ENCODE results near the gene CARD18.
"Not testable (repeated sequence)": the region's sequence is repeated elsewhere in the genome, so short reads cannot be mapped to it uniquely, and the experiment has no call there.

Gene CARD18

DNA sequence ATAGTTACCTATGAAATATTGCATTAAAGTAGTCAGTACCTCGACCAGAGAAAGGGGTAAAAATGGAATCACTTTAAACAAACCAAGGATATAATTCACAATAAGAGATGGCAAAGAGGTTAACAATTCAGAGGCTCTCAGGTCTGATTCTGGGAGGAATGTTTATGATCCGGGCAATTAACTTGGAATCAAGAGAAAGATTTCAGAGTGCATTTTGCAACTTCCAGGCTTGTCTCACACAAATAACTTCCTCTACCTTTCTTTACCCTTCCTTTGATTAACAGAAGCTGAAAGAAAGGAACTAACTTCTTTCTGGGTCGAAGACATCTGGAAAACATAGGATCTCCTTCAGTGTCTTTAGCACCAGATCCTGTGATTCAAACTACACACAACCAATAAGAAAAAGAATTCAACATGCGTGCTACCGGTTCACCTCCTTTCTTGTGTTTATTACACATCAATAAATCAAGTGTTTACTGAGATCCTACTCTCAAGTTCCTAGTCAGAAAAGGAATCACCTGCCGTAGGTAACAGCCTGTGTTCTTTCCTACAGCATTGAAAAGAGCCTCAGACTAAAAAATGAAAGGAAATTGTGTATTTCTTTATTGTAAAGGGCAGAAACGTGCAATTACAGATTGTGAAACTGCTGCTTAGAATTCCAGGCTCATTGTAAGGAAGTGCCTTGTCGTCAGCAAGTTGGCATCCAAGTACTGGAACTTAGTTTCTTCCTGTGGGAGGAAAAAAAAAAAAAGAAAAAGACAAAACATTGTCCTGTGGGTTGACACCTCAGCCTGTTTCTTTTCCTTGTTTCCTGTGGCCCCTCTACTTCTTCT lies 29.5 kb downstream of the CARD18 start:
- peaks cover 17% of the 10 kb centered on the region for H3K27me3 Mint-ChIP-seq (ENCODE audit: low read depth)
- no peak for DNase-seq (ENCODE audit: low spot score)
- H3K4me3 Mint-ChIP-seq, result no peak overlapping the region
- peaks cover 3% of the 10 kb centered on the region for H3K9me3 Mint-ChIP-seq
- no peak overlapping the region for H3K27ac Mint-ChIP-seq
- peaks cover 11% of the 10 kb centered on the region for H3K4me1 Mint-ChIP-seq (ENCODE audit: low read depth)
- no peaks in the 10 kb centered on the region for H3K36me3 Mint-ChIP-seq (ENCODE audit: low read depth)

DNA sequence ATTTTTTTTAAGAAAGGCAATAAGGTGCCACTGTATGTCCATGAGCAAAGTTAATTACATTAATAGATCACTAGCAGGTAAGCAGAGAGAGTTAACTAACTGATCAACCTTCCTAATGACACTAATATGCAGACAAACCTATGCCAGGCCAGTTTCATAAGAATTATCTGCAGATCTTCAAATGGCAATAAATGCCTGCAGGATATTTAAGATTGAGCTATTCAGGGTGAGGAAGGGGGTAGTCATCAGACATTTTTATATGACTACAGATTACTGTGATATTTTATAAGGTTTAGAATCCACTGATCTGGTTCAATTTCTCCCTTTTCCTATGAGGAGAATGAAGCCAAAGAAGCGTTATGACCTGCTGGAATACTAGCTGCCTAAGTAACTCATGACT lies 30.2 kb downstream of the CARD18 start:
- H3K27ac Mint-ChIP-seq, result no peak overlapping the region
- peaks cover 8% of the 10 kb centered on the region for H3K9me3 Mint-ChIP-seq
- H3K4me1 Mint-ChIP-seq (ENCODE audit: low read depth), result peaks cover 11% of the 10 kb centered on the region
- DNase-seq (ENCODE audit: low spot score), result no peak
- no peak overlapping the region for H3K4me3 Mint-ChIP-seq
- no peaks in the 10 kb centered on the region for H3K36me3 Mint-ChIP-seq (ENCODE audit: low read depth)
- H3K27me3 Mint-ChIP-seq (ENCODE audit: low read depth), result peaks cover 16% of the 10 kb centered on the region

DNA sequence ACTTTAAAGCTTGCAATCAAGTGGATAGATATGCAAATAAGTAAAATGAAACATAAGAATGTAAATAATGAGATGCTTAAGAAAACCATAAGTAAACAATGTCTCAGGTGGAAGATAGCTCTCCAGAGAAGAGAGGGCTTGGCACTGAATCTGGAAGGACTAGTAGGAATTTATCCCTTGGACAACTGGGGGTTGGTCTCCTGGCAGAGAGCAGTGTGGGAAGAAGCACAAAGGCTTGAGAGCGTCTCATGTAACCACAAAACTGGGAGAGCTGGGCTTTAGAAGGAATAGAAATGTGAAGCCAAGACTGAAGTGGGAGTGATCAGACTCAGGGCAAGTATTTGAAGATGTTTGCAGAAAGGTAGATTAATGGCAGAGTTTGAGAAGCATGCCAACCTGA lies 31.3 kb downstream of the CARD18 start:
- Mint-ChIP-seq H3K27ac (no peak overlapping the region), H3K4me1 (ENCODE audit: low read depth) (peaks cover 11% of the 10 kb centered on the region), H3K36me3 (ENCODE audit: low read depth) (no peaks in the 10 kb centered on the region), H3K4me3 (no peak overlapping the region), H3K9me3 (peaks cover 8% of the 10 kb centered on the region), H3K27me3 (ENCODE audit: low read depth) (peaks cover 16% of the 10 kb centered on the region)
- DNase-seq (ENCODE audit: low spot score), result no peak

DNA sequence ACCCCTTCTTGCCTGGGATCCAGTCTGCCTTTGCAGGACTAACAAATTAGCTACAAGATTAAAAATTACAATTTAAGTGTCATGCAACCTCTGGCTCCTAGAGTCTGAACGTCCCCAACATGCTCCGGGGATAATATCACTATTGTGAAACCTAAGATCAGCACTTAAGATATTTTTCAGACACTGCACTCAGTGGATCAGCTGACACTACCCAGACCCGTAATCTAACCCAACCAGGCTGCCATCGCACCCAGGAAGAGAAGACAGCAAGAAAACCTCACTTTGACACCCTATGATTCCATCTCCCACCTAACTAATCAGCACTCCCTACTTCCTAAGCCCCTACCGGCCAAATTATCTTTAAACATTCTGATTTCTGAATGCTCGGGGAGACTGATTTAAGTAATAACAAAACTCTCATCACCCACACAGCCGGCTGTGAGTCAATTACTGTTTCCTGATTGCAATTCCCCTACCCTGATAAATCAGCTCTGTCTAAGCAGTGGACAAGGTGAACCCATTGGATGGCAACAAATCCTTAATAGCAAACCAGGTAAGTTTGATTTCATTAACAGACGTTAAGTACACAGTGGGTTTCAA lies 32.2 kb downstream of the CARD18 start:
- H3K27ac Mint-ChIP-seq, result peak overlapping the region; percentile 2
- not testable (repeated sequence) for H3K36me3 Mint-ChIP-seq (ENCODE audit: low read depth); H3K27me3 Mint-ChIP-seq (ENCODE audit: low read depth); H3K9me3 Mint-ChIP-seq
- peak; percentile 31 for DNase-seq (ENCODE audit: low spot score)
- H3K4me3 Mint-ChIP-seq, result peak overlapping the region; percentile 4
- peaks cover 11% of the 10 kb centered on the region for H3K4me1 Mint-ChIP-seq (ENCODE audit: low read depth)

DNA sequence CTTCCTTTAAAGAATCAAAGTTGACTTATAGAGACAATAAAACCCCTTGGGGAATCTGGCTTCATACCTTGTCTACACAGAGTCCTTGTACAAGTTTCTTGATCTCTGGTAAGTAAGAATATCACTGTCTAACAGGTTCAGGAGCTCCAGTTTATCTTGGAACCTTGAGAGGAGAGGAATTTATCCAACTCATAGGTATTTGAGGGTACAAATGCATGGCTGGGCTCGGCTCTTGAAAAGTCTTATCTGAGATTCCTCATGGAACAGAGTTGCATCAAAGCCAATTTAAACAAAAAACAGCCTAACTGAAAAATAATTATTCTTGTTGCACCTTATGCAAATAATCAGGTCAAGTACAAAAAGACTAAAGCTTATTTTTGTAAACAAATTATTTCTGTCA lies 33.4 kb downstream of the CARD18 start:
- peaks cover 10% of the 10 kb centered on the region for H3K27me3 Mint-ChIP-seq (ENCODE audit: low read depth)
- peaks cover 8% of the 10 kb centered on the region for H3K9me3 Mint-ChIP-seq
- no peak overlapping the region for H3K27ac Mint-ChIP-seq
- no peaks in the 10 kb centered on the region for H3K36me3 Mint-ChIP-seq (ENCODE audit: low read depth)
- DNase-seq (ENCODE audit: low spot score), result no peak
- H3K4me3 Mint-ChIP-seq, result no peak overlapping the region
- H3K4me1 Mint-ChIP-seq (ENCODE audit: low read depth), result peaks cover 14% of the 10 kb centered on the region

DNA sequence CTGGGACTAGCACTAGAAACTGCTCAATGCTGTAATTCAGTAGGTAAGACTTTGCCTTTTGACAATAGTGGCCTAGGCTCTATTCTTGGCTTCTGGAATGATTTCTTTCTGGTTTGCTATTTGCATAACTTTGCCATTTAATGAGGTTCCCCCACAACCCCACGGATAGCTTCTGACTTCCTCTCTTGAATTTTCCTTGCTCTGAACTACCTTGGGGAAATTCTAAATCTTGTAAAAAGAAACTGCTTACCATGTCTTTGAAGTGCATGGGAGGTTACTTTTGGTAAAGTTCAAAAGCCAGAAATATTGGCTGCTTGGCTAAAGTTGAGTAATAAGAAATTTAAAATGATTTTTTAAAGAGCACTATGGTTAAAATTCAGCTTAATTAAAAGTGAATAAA lies 35.3 kb downstream of the CARD18 start:
- DNase-seq (ENCODE audit: low spot score), result no peak
- peaks cover 4% of the 10 kb centered on the region for H3K27me3 Mint-ChIP-seq (ENCODE audit: low read depth)
- H3K4me3 Mint-ChIP-seq, result no peak overlapping the region
- H3K36me3 Mint-ChIP-seq (ENCODE audit: low read depth), result peaks cover 3% of the 10 kb centered on the region
- H3K9me3 Mint-ChIP-seq, result peaks cover 8% of the 10 kb centered on the region
- H3K4me1 Mint-ChIP-seq (ENCODE audit: low read depth), result peaks cover 26% of the 10 kb centered on the region
- no peak overlapping the region for H3K27ac Mint-ChIP-seq

DNA sequence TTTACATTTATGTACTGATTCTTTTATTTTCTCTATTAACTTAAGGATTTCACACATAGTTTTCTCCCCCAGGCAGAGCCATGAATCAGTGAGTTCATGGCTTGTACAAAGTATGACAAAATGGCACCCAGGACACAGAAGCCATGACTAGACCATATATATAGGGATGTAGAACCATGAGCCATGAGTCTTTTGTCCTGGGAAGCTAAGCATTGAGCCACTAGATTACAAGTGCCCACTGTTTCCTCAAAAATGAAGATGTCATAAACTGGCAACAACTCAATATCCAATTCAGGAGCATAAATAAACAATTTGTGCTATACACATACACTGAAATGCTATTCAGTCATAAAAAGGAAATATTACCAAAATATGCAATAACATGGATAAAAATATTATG lies 36.2 kb downstream of the CARD18 start:
- Mint-ChIP-seq H3K4me1 (ENCODE audit: low read depth) (peaks cover 26% of the 10 kb centered on the region), H3K27me3 (ENCODE audit: low read depth) (peaks cover 3% of the 10 kb centered on the region), H3K4me3 (no peak overlapping the region), H3K27ac (no peak overlapping the region), H3K36me3 (ENCODE audit: low read depth) (peaks cover 6% of the 10 kb centered on the region), H3K9me3 (peaks cover 8% of the 10 kb centered on the region)
- no peak for DNase-seq (ENCODE audit: low spot score)

DNA sequence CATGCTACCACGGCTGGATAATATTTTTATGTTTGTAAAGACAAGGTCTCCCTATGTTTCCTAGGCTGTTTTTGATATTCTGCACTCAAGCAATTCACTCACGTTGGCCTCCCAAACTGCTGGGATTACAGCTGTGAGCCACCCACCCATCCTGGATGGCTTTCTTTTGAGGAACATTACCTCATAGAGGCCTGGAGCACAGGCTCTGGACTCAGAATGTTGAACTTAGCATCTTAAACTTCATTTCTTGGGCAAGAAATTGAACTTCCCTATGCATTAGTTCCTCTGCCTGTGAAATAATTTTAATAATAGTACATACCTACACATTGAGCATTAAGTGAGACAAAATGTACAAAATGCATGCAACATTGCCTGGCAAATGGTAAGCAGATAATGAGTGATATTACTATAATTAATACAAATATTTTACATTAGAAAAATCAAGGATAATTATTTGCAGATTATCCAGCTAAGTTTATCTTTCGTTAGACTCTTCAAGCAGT lies 37.4 kb downstream of the CARD18 start:
- not testable (repeated sequence) for H3K27me3 Mint-ChIP-seq (ENCODE audit: low read depth); DNase-seq (ENCODE audit: low spot score); H3K4me3 Mint-ChIP-seq; H3K36me3 Mint-ChIP-seq (ENCODE audit: low read depth); H3K9me3 Mint-ChIP-seq; H3K27ac Mint-ChIP-seq
- peaks cover 21% of the 10 kb centered on the region for H3K4me1 Mint-ChIP-seq (ENCODE audit: low read depth)

DNA sequence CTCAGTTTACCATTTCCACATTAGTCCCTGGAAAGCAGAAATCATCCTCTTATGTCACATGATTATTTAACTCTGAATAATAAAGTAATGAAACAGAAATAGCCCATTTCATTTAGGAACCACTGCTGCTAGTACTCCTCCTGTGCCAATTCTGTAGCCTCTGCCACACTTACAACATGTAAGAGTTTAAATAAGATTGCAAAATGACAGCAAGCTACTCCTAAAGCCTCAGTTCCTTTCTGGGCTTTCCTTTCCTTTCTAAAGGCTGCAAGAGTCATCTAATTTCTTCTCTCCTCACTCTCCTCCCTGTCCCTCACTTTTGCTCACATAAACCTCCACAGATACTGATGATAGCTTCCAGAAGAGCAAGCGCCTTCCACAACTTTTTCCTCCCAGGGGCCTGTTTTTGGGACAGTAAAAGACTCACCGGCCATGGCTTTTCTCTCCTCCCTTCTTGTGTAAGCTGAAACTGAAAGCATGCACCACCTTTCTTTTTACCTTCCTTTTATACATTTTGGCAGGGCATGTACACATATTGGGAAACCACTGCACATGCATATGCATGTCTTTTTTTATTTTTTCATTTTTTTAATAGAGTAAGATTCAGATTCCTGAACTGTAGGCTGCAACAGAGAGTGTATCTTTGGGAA lies 38.5 kb downstream of the CARD18 start:
- Mint-ChIP-seq H3K27me3 (ENCODE audit: low read depth) (no peaks in the 10 kb centered on the region), H3K36me3 (ENCODE audit: low read depth) (peaks cover 6% of the 10 kb centered on the region), H3K9me3 (peaks cover 8% of the 10 kb centered on the region), H3K4me3 (peak overlapping the region; percentile 92), H3K27ac (peak overlapping the region; percentile 95), H3K4me1 (ENCODE audit: low read depth) (peaks cover 21% of the 10 kb centered on the region)
- DNase-seq (ENCODE audit: low spot score), result peak; percentile 5

DNA sequence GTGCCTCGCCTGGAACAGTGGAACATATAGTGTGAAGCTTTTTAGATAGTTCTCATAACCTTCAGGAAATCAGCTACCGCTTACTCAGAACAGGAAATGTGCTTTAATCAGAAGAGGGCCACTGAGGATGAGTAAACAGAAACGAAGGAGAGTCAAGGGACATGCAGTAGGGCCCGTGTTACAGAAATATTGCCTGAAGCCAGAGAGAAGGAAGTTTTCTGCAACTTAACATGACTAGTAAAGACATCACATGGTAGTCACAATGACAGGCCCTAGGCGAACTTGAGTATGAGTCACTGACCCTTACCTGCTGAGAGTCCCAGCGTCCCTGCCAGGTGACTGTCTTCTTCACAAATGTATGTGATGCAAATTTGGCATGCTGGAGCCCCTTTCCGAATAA lies 39.4 kb downstream of the CARD18 start:
- peak overlapping the region; percentile 92 for H3K4me3 Mint-ChIP-seq
- H3K9me3 Mint-ChIP-seq, result peaks cover 7% of the 10 kb centered on the region
- no peaks in the 10 kb centered on the region for H3K27me3 Mint-ChIP-seq (ENCODE audit: low read depth)
- H3K4me1 Mint-ChIP-seq (ENCODE audit: low read depth), result peaks cover 21% of the 10 kb centered on the region
- peak; percentile 17 for DNase-seq (ENCODE audit: low spot score)
- peak overlapping the region; percentile 95 for H3K27ac Mint-ChIP-seq
- H3K36me3 Mint-ChIP-seq (ENCODE audit: low read depth), result peaks cover 6% of the 10 kb centered on the region

DNA sequence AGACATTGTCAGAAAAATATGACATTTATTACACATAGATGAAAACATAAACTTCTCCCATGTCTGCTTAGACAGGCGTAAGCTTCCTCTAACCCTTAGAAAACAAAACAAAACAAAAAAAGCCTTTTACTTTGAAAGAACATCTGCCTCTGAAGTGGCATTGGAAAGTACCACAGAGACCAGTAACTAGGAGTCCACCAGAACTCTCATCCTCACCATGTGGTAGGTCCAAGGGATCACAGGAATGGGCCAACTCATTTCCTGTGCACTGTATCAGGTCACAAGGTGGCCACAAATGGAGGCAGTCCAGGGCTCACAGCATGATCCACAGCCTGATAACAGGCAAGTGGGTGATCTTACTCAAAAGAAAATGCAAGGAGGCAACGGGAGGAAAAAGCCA lies 40.0 kb downstream of the CARD18 start:
- not testable (repeated sequence) for H3K27ac Mint-ChIP-seq

DNA sequence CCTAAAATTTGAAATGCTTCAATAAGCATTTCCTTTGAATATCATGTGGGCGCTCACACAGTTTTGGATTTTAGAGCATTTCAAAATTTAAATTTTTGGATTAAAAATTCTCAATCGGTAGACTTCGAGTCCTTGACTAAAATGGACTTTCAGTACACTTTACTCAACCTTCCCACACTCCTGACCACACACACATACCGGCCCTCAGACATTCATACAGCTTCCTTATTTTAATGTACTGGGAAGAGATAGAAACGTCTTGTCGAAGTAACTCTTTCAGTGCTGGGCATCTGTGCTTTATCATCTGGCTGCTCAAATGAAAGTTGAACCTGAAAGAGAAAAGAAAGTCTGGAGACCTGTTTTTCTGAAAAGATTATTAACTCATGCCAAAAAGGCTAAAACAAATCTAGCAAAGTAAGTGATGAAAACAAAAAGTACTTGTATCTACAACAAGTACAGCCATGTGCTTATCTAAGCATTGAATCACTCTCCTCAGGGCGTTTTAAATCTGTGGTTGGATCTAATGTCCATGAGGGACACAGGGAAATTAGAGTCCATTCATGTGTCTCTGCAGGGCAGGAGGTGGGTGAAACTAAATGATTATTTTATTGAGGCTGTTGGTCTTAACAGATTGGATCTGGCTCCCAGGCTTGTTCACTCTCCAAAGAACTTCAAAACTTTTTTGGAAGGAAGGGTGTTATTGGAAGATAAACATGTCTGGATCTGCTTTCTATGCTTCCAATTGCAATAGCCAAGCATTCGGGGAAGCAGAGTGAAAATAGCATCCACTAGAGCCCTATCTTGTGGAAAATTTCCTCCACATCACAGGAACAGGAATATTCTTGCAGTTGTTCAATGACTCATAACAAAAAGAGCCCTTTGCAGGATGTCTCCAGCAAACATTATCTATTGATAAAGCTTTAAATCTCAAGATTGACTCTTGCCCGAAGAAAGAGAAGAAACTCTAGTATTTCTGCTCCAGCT lies 47.0 kb downstream of the CARD18 start:
- Mint-ChIP-seq H3K4me1 (ENCODE audit: low read depth) (no peaks in the 10 kb centered on the region), H3K9me3 (no peaks in the 10 kb centered on the region), H3K4me3 (no peak overlapping the region), H3K27me3 (ENCODE audit: low read depth) (peaks cover 40% of the 10 kb centered on the region), H3K27ac (no peak overlapping the region), H3K36me3 (ENCODE audit: low read depth) (peaks cover 3% of the 10 kb centered on the region)
- DNase-seq (ENCODE audit: low spot score), result no peak

More for the DNA sequence above, 40.0 kb downstream of the CARD18 start:
- H3K9me3 Mint-ChIP-seq; H3K27me3 Mint-ChIP-seq (ENCODE audit: low read depth); H3K36me3 Mint-ChIP-seq (ENCODE audit: low read depth); DNase-seq (ENCODE audit: low spot score): not testable (repeated sequence)
- peak overlapping the region; percentile 92 for H3K4me3 Mint-ChIP-seq
- H3K4me1 Mint-ChIP-seq (ENCODE audit: low read depth), result peaks cover 21% of the 10 kb centered on the region

Measured in T-helper 2 cell treated with Interferon-gamma antibody and Interleukin-4, amounts not matched to agents 5 μg/mL and 100 μg/mL, for 36 hours (primary cell).